ENCODE results near the gene CERS4. TPM values are rescaled to one million over a fixed set of nuclear protein-coding genes. Genes with fewer than 3 reads are reported as not detected.

Gene CERS4
- polyA plus RNA-seq, 1 of the 3 experiments (the other 2 are of a cell fraction) = 36.5 TPM

GRCh38 chr19:8192221-8192820 is 16.8 kb upstream of the CERS4 start:
- TF ChIP-seq USF1 (IDR thresholded peaks at IDR 0.05; ENCODE audit: borderline replicate concordance, low read depth) (no peak), EZH2phosphoT487 (IDR thresholded peaks at IDR 0.05; ENCODE audit: borderline replicate concordance, low read depth) (no peak), POLR2AphosphoS5 (IDR thresholded peaks at IDR 0.05; ENCODE audit: low read depth, low read length) (no peak), TEAD4 (IDR thresholded peaks at IDR 0.05; ENCODE audit: borderline replicate concordance, insufficient read depth) (no peak), RCOR1 (IDR thresholded peaks at IDR 0.05; ENCODE audit: low read length) (no peak), CHD2 (IDR thresholded peaks at IDR 0.05; ENCODE audit: low read length, partially characterized antibody) (no peak), EP300 (IDR thresholded peaks at IDR 0.05; ENCODE audit: borderline replicate concordance in 1 of 2, low read depth in 1 of 2, low read length in 1 of 2) (no peak), NFIC (IDR thresholded peaks at IDR 0.05; ENCODE audit: borderline replicate concordance) (no peak), SMC3 (IDR thresholded peaks at IDR 0.05; ENCODE audit: low read depth, low read length) (no peak), TCF12 (IDR thresholded peaks at IDR 0.05) (no peak), GATA2 (CRISPR knock-in tag; IDR thresholded peaks at IDR 0.05) (no peak), MAX (IDR thresholded peaks at IDR 0.05; ENCODE audit: low read depth) (no peak), RFX5 (IDR thresholded peaks at IDR 0.05; ENCODE audit: low read length) (no peak), FOXM1 (IDR thresholded peaks at IDR 0.05; ENCODE audit: low read depth) (no peak), MXI1 (IDR thresholded peaks at IDR 0.05; ENCODE audit: low read depth, low read length) (no peak), PBX3 (IDR thresholded peaks at IDR 0.05) (no peak), GABPA (IDR thresholded peaks at IDR 0.05; ENCODE audit: low read depth) (no peak), NRF1 (IDR thresholded peaks at IDR 0.05; ENCODE audit: low read depth, low read length) (no peak), FOSL2 (IDR thresholded peaks at IDR 0.05; ENCODE audit: borderline replicate concordance, low read depth) (no peak), IRF3 (IDR thresholded peaks at IDR 0.05; ENCODE audit: low read depth, low read length) (no peak)
- CTCF ChIA-PET = interaction anchor here (1.0 kb wide), 1 partner anchor 34 kb away, joined by 3 read pairs; no protein-coding TSS in a partner anchor
- H3K27ac ChIP-seq (ENCODE audit: low read depth in 2 of 2, low read length in 1 of 2) = no peak overlapping the region
- 75% methylated on average over 7 of the region's 7 CpGs for WGBS (ENCODE audit: low lambda C conversion rate)
- no peaks in the 10 kb centered on the region for H3K9me3 ChIP-seq
- H3K4me2 ChIP-seq = no peak overlapping the region
- H3F3A ChIP-seq (replicated peaks; ENCODE audit: insufficient read depth) = no peaks in the 10 kb centered on the region
- no peak for DNase-seq
- POLR2A ChIA-PET = no interaction called here
- no peak overlapping the region for H3K4me3 ChIP-seq (ENCODE audit: low read depth in 2 of 2, low read length in 1 of 2)
- H3K27me3 ChIP-seq (ENCODE audit: insufficient read depth) = no peaks in the 10 kb centered on the region
- no peak overlapping the region for H2AFZ ChIP-seq (ENCODE audit: low read depth)
- no peaks in the 10 kb centered on the region for H3K9me2 ChIP-seq
- H3K9ac ChIP-seq = no peak overlapping the region
- H3K79me2 ChIP-seq (ENCODE audit: insufficient read depth) = no peaks in the 10 kb centered on the region
- peaks cover 0 to 3% of the 10 kb centered on the region in 2 experiments; a peak in 1 of 4 replicates for H3K4me1 ChIP-seq (ENCODE audit: control insufficient read depth in 1 of 2, insufficient read depth in 2 of 2, low read depth in 1 of 2, low read length in 1 of 2)
- H4K20me1 ChIP-seq (ENCODE audit: insufficient read depth) = no peaks in the 10 kb centered on the region
- H3K36me3 ChIP-seq (replicated peaks in 1 of 2; ENCODE audit: control insufficient read depth in 1 of 2, insufficient read depth in 2 of 2, low read length in 1 of 2) = no peaks in the 10 kb centered on the region
